Measurements from ENCODE around the gene GUCA1A.

GRCh38 chr6:42226161-42226611 is 53.0 kb downstream of the GUCA1A start:
- no peak for TF ChIP-seq POLR2A (IDR thresholded peaks at IDR 0.05; ENCODE audit: low read depth, low read length)
- TF ChIP-seq CTCF (conservative IDR thresholded peaks at IDR 0.05; ENCODE audit: low read depth, low read length) = no peak
- no peak; the same call in 1 of the 2 replicates for TF ChIP-seq RAD21 (IDR thresholded peaks at IDR 0.05; ENCODE audit: low read length)
- TF ChIP-seq ELK1 (IDR thresholded peaks at IDR 0.05; ENCODE audit: borderline replicate concordance, low read depth, low read length) = no peak
- no peak for TF ChIP-seq RFX5 (IDR thresholded peaks at IDR 0.05; ENCODE audit: low read depth, low read length)
- no peak for TF ChIP-seq CHD1 (IDR thresholded peaks at IDR 0.05; ENCODE audit: low read depth, low read length)
- TF ChIP-seq SMC3 (IDR thresholded peaks at IDR 0.05; ENCODE audit: low read depth, low read length) = no peak
- no peak for TF ChIP-seq MAFK (IDR thresholded peaks at IDR 0.05; ENCODE audit: low read depth, low read length)
- no peak for TF ChIP-seq NFE2L2 (IDR thresholded peaks at IDR 0.05; ENCODE audit: low read depth, low read length)

Measured in IMR-90 (cell line).